HepG2 (cell line): ENCODE data around the gene MAPKAPK3. TPM values are rescaled to one million over a fixed set of nuclear protein-coding genes. Genes with fewer than 3 reads are reported as not detected.

ENCODE experiments used
- AGO2 ChIP-seq: fragments of 200-400 bp; formaldehyde crosslinking; optimal IDR thresholded peaks from 2 replicates; pipeline ENCODE3; 2017; ENCODE audit warnings: mild to moderate bottlenecking, low read depth, low read length, moderate library complexity
- FUBP1 ChIP-seq: sonication (generic); formaldehyde crosslinking; IDR thresholded peaks from 2 replicates; pipeline ENCODE4 v1.5.1; 2020; ENCODE audit warnings: missing genetic modification reagents, mild to moderate bottlenecking, borderline replicate concordance
- GATA4 ChIP-seq: sonication (generic); IDR thresholded peaks from 2 replicates; pipeline ENCODE4 v1.6.1; 2016; ENCODE audit warnings: antibody characterized with exemption, low read depth, borderline replicate concordance
- GFI1 ChIP-seq: sonication (generic); formaldehyde crosslinking; IDR thresholded peaks from 2 replicates; pipeline ENCODE4 v1.5.0; 2020; ENCODE audit warnings: missing genetic modification reagents, mild to moderate bottlenecking, borderline replicate concordance
- KAT2B ChIP-seq: fragments of 150-350 bp; IDR thresholded peaks from 2 replicates; pipeline ENCODE4 v1.6.1; 2014; ENCODE audit warnings: low read depth, low read length, borderline replicate concordance
- PHF20 ChIP-seq: sonication (generic); formaldehyde crosslinking; IDR thresholded peaks from 2 replicates; pipeline ENCODE4 v1.5.0; 2020; ENCODE audit warnings: mild to moderate bottlenecking, missing genetic modification reagents
- RERE ChIP-seq: IDR thresholded peaks from 2 replicates; pipeline ENCODE4 v1.6.1; 2016; ENCODE audit warnings: low read depth, missing genetic modification reagents, missing compliant biosample characterization
- RORA ChIP-seq: sonication (generic); formaldehyde crosslinking; IDR thresholded peaks from 2 replicates; pipeline ENCODE4 v1.5.0; 2020; ENCODE audit warnings: mild to moderate bottlenecking, missing genetic modification reagents, moderate library complexity
- ZFAT ChIP-seq: sonication (generic); formaldehyde crosslinking; conservative IDR thresholded peaks from 2 replicates; pipeline ENCODE4 v1.8.1; 2023; ENCODE audit warnings: missing genetic modification reagents, inconsistent platforms
- ZFY ChIP-seq: sonication (generic); formaldehyde crosslinking; IDR thresholded peaks from 2 replicates; pipeline ENCODE4 v1.4.0; 2020; ENCODE audit warnings: missing genetic modification reagents
- ZMAT5 ChIP-seq: sonication (generic); formaldehyde crosslinking; IDR thresholded peaks from 2 replicates; pipeline ENCODE4 v1.5.0; 2020; ENCODE audit warnings: mild to moderate bottlenecking, low read depth, missing genetic modification reagents, borderline replicate concordance
- ZNF232 ChIP-seq: sonication (generic); formaldehyde crosslinking; IDR thresholded peaks from 2 replicates; pipeline ENCODE4 v1.4.0; 2020; ENCODE audit warnings: missing genetic modification reagents, borderline replicate concordance
- ZNF44 ChIP-seq: sonication (generic); formaldehyde crosslinking; IDR thresholded peaks from 2 replicates; pipeline ENCODE4 v1.5.1; 2020; ENCODE audit warnings: mild to moderate bottlenecking, missing genetic modification reagents
- ZNF7 ChIP-seq: IDR thresholded peaks from 2 replicates; pipeline ENCODE4 v1.6.1; 2016; ENCODE audit warnings: missing biosample characterization, missing genetic modification reagents
- ZNF792 ChIP-seq: IDR thresholded peaks from 2 replicates; pipeline ENCODE4 v1.6.1; 2016
- ZXDC ChIP-seq: sonication (generic); formaldehyde crosslinking; IDR thresholded peaks from 2 replicates; pipeline ENCODE4 v1.5.0; 2020; ENCODE audit warnings: mild to moderate bottlenecking, missing genetic modification reagents
- polyA plus RNA-seq, 8 experiments: library from polyadenylated mRNA; depleted of rRNA in 3 of 8; stranded (reverse) in 7 of 8; unstranded in 1 of 8; fragments of >200 nt; fragmentation: Illumina TruSeq in 4 of 8; extraction: Trizol in 4 of 8; gene quantifications; 2 replicates each; pipeline versions ENCODE4 v1.2.1 to v1.2.3, GENCODE V29; 2011 to 2016; ENCODE audit warnings: low read depth in 4 of 8, missing spikeins in 1 of 8, mixed read lengths in 1 of 8; ENCODE audit not compliant: insufficient read depth in 1 of 8
- total RNA-seq, 5 experiments: library from RNA; depleted of rRNA; stranded (reverse); fragments of >200 nt; fragmentation: Illumina TruSeq; extraction: Trizol; gene quantifications; 2 replicates each; pipeline ENCODE4 v1.2.3, GENCODE V29; 2016; ENCODE audit warnings: low read depth in 1 of 5

The MAPKAPK3 gene
- total and polyA plus RNA-seq, 2 of the 13 experiments (the other 11 are each of a cell fraction or from before 2014, with no cell fraction given) = 39.9 to 41.2 TPM

- TF ChIP-seq ZMAT5 = no peak
- TF ChIP-seq ZNF7 (CRISPR knock-in tag) = no peak
- 0 out of 2 replicates have a peak, but pooled peaks have one; percentile 30 for TF ChIP-seq RERE
- 0 out of 2 replicates have a peak, but pooled peaks have one; percentile 26 for TF ChIP-seq GATA4
- TF ChIP-seq KAT2B = no peak
- no peak for TF ChIP-seq ZXDC (CRISPR knock-in tag)
- no peak for TF ChIP-seq FUBP1 (CRISPR knock-in tag)
- TF ChIP-seq GFI1 (CRISPR knock-in tag) = peak; percentile 75
- TF ChIP-seq PHF20 (CRISPR knock-in tag) = peak; percentile 54
- TF ChIP-seq ZFY (CRISPR knock-in tag) = 0 out of 2 replicates have a peak, but pooled peaks have one; percentile 40
- TF ChIP-seq RORA (CRISPR knock-in tag) = no peak
- no peak for TF ChIP-seq ZFAT (CRISPR knock-in tag)
- TF ChIP-seq AGO2 = no peak
- no peak for TF ChIP-seq ZNF44 (CRISPR knock-in tag)
- peak; percentile 75; the same call in 1 of the 2 replicates for TF ChIP-seq ZNF232
- TF ChIP-seq ZNF792 (CRISPR knock-in tag) = peak; percentile 78; the same call in 1 of the 2 replicates
Measured at GRCh38 chr3:50611464-50612233, 5.3 kb upstream of the MAPKAPK3 start, which contains the start of gene CISH (continued).
